ENCODE measurements around the gene UTP11.

GRCh38 chr1:38014724-38015424, 2.3 kb downstream of the UTP11 start:
- TF ChIP-seq CTCF (conservative IDR thresholded peaks at IDR 0.05; ENCODE audit: low read depth, low read length) (no peak), EZH2phosphoT487 (IDR thresholded peaks at IDR 0.05; ENCODE audit: borderline replicate concordance, low read length) (no peak)
